Psoas muscle (tissue), 8 donors: ENCODE measurements around the gene CSKMT. TPM values are rescaled to one million over a fixed set of nuclear protein-coding genes. Genes with fewer than 3 reads are reported as not detected.

Experiments
- ATAC-seq, 4 donors: fragments of 200-7000 bp; cut with Tn5 transposase; one replicate each; pipeline ENCODE4 v1.9.1; 2020; ENCODE audit warnings: moderate library complexity in 3 of 4, mild to moderate bottlenecking in 2 of 4
- DNase-seq, 2 donors: peaks; one replicate each; pipeline ENCODE4 v3.0.0-alpha.2; 2020
- H3K27ac ChIP-seq: fragments of 200-600 bp; one replicate; pipeline ENCODE4 v1.8.0; 2022
- H3K27me3 ChIP-seq, 3 donors: fragments of 200-600 bp in 1 of 3; one replicate each; pipeline versions ENCODE4 v1.6.1 to v1.8.0; 2013 to 2022; ENCODE audit warnings: low read length in 2 of 3, mild to moderate bottlenecking in 2 of 3, moderate library complexity in 1 of 3; ENCODE audit not compliant: insufficient read depth in 3 of 3
- H3K36me3 ChIP-seq, 2 donors: fragments of 200-600 bp in 1 of 2; one replicate each; pipeline versions ENCODE4 v1.6.1 to v1.8.0; 2013 to 2022; ENCODE audit warnings: low read depth in 1 of 2, mild to moderate bottlenecking in 1 of 2, moderate library complexity in 1 of 2; ENCODE audit not compliant: insufficient read depth in 1 of 2
- H3K4me1 ChIP-seq: fragments of 200-600 bp; one replicate; pipeline ENCODE4 v1.8.0; 2022
- H3K4me3 ChIP-seq: fragments of 200-600 bp; one replicate; pipeline ENCODE4 v1.8.0; 2022; ENCODE audit warnings: mild to moderate bottlenecking
- H3K9me3 ChIP-seq: fragments of 200-600 bp; one replicate; pipeline ENCODE4 v1.8.0; 2022
- WGBS, 3 donors: extraction: QIAGEN DNeasy Blood & Tissue Kit; methylation state at CpG; one replicate each; pipeline versions ENCODE4 v1.1.6 to v1.1.7; 2013; 5-methylcytosine and 5-hydroxymethylcytosine counted together
- intact Hi-C, 2 donors: fragments of 100-400 bp; cut with DNase I; formaldehyde crosslinking; loops; one replicate each; pipeline versions ENCODE4 v1.11.0 to v1.14.2; 2022
- polyA plus RNA-seq, 3 donors: library from polyadenylated mRNA; stranded (reverse); fragments of 200-250 nt; gene quantifications; one replicate each; pipeline ENCODE4 v1.2.3, GENCODE V29; 2013
- total RNA-seq, 4 donors: library from RNA; stranded (reverse); fragmentation: NEBNext Ultra II Directional in 2 of 4; extraction: Animal tissue kit (Norgen Biotek cat#: 25700) in 2 of 4; gene quantifications; one replicate each; pipeline versions ENCODE4 v1.2.1 to v1.2.4, GENCODE V29; 2021 to 2023
- TF ChIP-seq, protein P1 (sequence below): fragments of 200-600 bp; IDR thresholded peaks from one replicate; pipeline ENCODE4 v1.8.0; 2022; ENCODE audit warnings: antibody characterized with exemption
- donor health status: healthy with polysubstance abuse.
- donor health status: DM: no; HTN: no; CAD: no; lungs with moderate emphysema.
- donor health status: Bipolar disorder and iron deficiency.
- donor health status: healthy.
- donor health status: DM: yes; HTN: yes; CAD: no.
- donor health status: DM: no; HTN: no; CAD: no.
- donor health status: DM: no; HTN: no; CAD: no.
- donor health status: DM: yes; HTN: yes; CAD: no.

Gene CSKMT
- total and polyA plus RNA-seq, 7 donors = 3.8 to 12.8 (median 8.0) TPM

GRCh38 chr11:62652161-62653006, 12.7 kb upstream of the CSKMT start:
- DNase-seq = no peak
- intact Hi-C loops = loop anchor here in 1 of 2 donors (5.0 kb wide), 1 partner anchor 40 kb away; the partner anchor contains the start of genes EML3 and ROM1
- peaks cover 0 to 29% of the 10 kb centered on the region in 2 donors for H3K36me3 ChIP-seq
- peak overlapping the region; percentile 93 for H3K4me3 ChIP-seq
- H3K9me3 ChIP-seq = no peaks in the 10 kb centered on the region
- peaks cover 11% of the 10 kb centered on the region for H3K4me1 ChIP-seq
- peak overlapping the region; percentile 95 for H3K27ac ChIP-seq
- WGBS, 3 donors = 39 to 41% (median 39%) methylated on average over 16 of the region's 16 CpGs
- no peak for ATAC-seq
- H3K27me3 ChIP-seq = no peaks in the 10 kb centered on the region
- TF ChIP-seq, protein P1, sequence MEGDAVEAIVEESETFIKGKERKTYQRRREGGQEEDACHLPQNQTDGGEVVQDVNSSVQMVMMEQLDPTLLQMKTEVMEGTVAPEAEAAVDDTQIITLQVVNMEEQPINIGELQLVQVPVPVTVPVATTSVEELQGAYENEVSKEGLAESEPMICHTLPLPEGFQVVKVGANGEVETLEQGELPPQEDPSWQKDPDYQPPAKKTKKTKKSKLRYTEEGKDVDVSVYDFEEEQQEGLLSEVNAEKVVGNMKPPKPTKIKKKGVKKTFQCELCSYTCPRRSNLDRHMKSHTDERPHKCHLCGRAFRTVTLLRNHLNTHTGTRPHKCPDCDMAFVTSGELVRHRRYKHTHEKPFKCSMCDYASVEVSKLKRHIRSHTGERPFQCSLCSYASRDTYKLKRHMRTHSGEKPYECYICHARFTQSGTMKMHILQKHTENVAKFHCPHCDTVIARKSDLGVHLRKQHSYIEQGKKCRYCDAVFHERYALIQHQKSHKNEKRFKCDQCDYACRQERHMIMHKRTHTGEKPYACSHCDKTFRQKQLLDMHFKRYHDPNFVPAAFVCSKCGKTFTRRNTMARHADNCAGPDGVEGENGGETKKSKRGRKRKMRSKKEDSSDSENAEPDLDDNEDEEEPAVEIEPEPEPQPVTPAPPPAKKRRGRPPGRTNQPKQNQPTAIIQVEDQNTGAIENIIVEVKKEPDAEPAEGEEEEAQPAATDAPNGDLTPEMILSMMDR = no peak

DNA sequence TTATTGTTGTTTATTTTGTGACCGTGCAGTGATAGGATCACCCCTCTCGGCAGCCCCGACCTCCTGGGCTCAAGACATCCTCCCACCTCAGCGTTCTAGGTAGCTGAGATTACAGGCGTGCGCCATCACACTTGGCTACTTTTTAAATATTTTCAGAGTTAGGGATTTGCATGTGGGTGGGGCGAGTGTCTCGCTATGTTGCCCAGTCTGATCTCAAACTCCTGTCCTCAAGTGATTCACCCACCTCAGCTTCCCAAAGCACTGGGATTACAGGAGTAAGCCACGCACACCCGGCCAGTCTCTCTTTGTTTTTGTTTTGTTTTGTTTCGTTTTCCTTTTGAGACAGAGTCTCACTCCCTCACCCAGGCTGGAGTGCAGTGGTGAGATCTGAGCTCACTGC, 10.8 kb upstream of the CSKMT start:
- H3K4me3 ChIP-seq = no peak overlapping the region
- no peaks in the 10 kb centered on the region for H3K27me3 ChIP-seq
- H3K9me3 ChIP-seq = no peaks in the 10 kb centered on the region
- intact Hi-C loops = loop anchor here in 1 of 2 donors (5.0 kb wide), 1 partner anchor 42 kb away; the partner anchor contains the start of genes EML3 and ROM1
- no peak overlapping the region for H3K27ac ChIP-seq
- H3K4me1 ChIP-seq = peaks cover 8% of the 10 kb centered on the region
- peaks cover 0 to 10% of the 10 kb centered on the region in 2 donors for H3K36me3 ChIP-seq
- 87 to 90% (median 90%) methylated on average over 11 of the region's 11 CpGs for WGBS, 3 donors
- TF ChIP-seq, protein P1 = no peak
- no peak for ATAC-seq
- DNase-seq = no peak

- ATAC-seq = no peak
- Histone ChIP-seq H3K27me3 (no peaks in the 10 kb centered on the region), H3K4me1 (peaks cover 3% of the 10 kb centered on the region), H3K27ac (no peak overlapping the region), H3K9me3 (no peaks in the 10 kb centered on the region), H3K36me3 (peaks cover 0 to 7% of the 10 kb centered on the region in 2 donors), H3K4me3 (no peak overlapping the region)
- DNase-seq = no peak
- WGBS, 3 donors = 61 to 69% (median 64%) methylated on average over 5 of the region's 5 CpGs
- TF ChIP-seq, protein P1 = no peak
- intact Hi-C loops = no loop called here
These were observed 8.2 kb upstream of the CSKMT start for GRCh38 chr11:62656796-62657429.

DNA sequence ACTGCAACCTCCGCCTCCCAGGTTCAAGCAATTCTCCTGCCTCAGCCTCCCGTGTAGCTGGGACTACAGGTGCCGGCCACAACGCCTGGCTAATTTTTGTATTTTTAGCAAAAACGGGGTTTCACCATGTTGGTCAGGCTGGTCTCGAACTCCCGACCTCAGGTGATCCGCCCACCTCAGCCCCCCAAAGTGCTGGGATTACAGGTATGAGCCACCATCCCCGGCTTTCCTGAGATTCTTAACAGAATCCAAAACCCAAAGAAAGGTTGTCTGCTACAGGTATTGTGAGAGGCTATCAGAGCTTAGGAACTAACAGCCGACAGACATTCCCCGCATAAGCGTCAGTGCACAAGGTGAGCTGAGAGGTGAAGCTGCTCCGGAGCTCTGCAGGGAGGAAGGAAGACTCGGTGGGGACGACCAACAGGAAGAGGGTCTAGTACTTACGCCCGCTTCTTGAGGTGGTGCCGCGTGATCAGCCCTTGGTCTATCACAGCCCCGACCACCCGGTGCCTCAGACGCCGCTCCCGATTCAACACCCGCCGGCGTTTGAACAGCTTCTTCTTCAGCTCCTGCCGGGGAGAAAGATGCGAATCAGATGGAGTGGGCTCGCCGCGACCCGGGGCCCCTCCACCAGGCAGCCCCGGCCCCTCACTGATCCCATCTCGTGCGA, 572 bp upstream of the CSKMT start:
- TF ChIP-seq, protein P1 = no peak
- intact Hi-C loops = no loop called here
- Histone ChIP-seq H3K4me1 (peaks cover 23% of the 10 kb centered on the region), H3K27me3 (no peaks in the 10 kb centered on the region), H3K9me3 (no peaks in the 10 kb centered on the region), H3K4me3 (peak overlapping the region; percentile 99), H3K36me3 (peaks cover 3 to 43% of the 10 kb centered on the region in 2 donors), H3K27ac (peak overlapping the region; percentile 95)
- 3% methylated on average over 36 of the region's 36 CpGs for WGBS, 3 donors
- DNase-seq (peak in 1 of 2 donors; percentile 75), ATAC-seq (peak; percentile 51 to 59 (median 56))
